Activated CD4-positive, alpha-beta T cell treated with anti-CD3 and anti-CD28 coated beads, Interleukin-2, amount 10 ng/mL, durations not matched to agents 24 days and 14 days (primary cell): ENCODE results near the gene DSCAM. TPM values are rescaled to one million over a fixed set of nuclear protein-coding genes. Genes with fewer than 3 reads are reported as not detected.

Experiments
- DNase-seq: peaks from one replicate; pipeline ENCODE4 v3.0.0; 2022
- H3K27ac Mint-ChIP-seq: one replicate; pipeline ENCODE4 v1.8.0; 2022; ENCODE audit warnings: mild to moderate bottlenecking, mixed read lengths
- H3K27me3 Mint-ChIP-seq: one replicate; pipeline ENCODE4 v1.8.0; 2022; ENCODE audit warnings: mixed read lengths
- H3K36me3 Mint-ChIP-seq: one replicate; pipeline ENCODE4 v1.8.0; 2022; ENCODE audit warnings: low read depth, mild to moderate bottlenecking, mixed read lengths
- H3K4me1 Mint-ChIP-seq: one replicate; pipeline ENCODE4 v1.8.0; 2021; ENCODE audit warnings: mixed read lengths
- H3K4me3 Mint-ChIP-seq: one replicate; pipeline ENCODE4 v1.8.0; 2022; ENCODE audit warnings: mild to moderate bottlenecking, moderate library complexity, mixed read lengths
- H3K9me3 Mint-ChIP-seq: one replicate; pipeline ENCODE4 v1.8.0; 2021; ENCODE audit warnings: mixed read lengths
- intact Hi-C: fragments of 100-400 bp; cut with micrococcal nuclease; formaldehyde crosslinking; loops from one replicate; pipeline ENCODE4 v1.15.1; 2023
- total RNA-seq: library from RNA; stranded (reverse); gene quantifications from 2 replicates; pipeline ENCODE4 v1.2.3, GENCODE V29; 2022

Gene DSCAM
- total RNA-seq, 1 donor from 2014 or later: not detected

- H3K4me1 Mint-ChIP-seq: no peaks in the 10 kb centered on the region
- H3K9me3 Mint-ChIP-seq: peaks cover 8% of the 10 kb centered on the region
- H3K36me3 Mint-ChIP-seq: no peaks in the 10 kb centered on the region
- no peak for DNase-seq
- H3K4me3 Mint-ChIP-seq: no peak overlapping the region
- no peak overlapping the region for H3K27ac Mint-ChIP-seq
- H3K27me3 Mint-ChIP-seq: no peaks in the 10 kb centered on the region
- intact Hi-C loops: no loop called here
Measured at GRCh38 chr21:39979321-39979720, 867.6 kb downstream of the DSCAM start.

GRCh38 chr21:39976800-39977199, 870.2 kb downstream of the DSCAM start:
- H3K9me3 Mint-ChIP-seq: peaks cover 8% of the 10 kb centered on the region
- H3K4me3 Mint-ChIP-seq: no peak overlapping the region
- no peak overlapping the region for H3K27ac Mint-ChIP-seq
- intact Hi-C loops: no loop called here
- no peaks in the 10 kb centered on the region for H3K4me1 Mint-ChIP-seq
- no peaks in the 10 kb centered on the region for H3K36me3 Mint-ChIP-seq
- H3K27me3 Mint-ChIP-seq: no peaks in the 10 kb centered on the region
- no peak for DNase-seq

GRCh38 chr21:39972976-39973770, 873.8 kb downstream of the DSCAM start:
- Mint-ChIP-seq H3K27ac (no peak overlapping the region), H3K4me1 (no peaks in the 10 kb centered on the region), H3K36me3 (no peaks in the 10 kb centered on the region), H3K27me3 (no peaks in the 10 kb centered on the region), H3K9me3 (peaks cover 8% of the 10 kb centered on the region), H3K4me3 (no peak overlapping the region)
- intact Hi-C loops: no loop called here
- no peak for DNase-seq

- Mint-ChIP-seq H3K9me3 (peaks cover 8% of the 10 kb centered on the region), H3K27me3 (no peaks in the 10 kb centered on the region), H3K27ac (no peak overlapping the region), H3K36me3 (no peaks in the 10 kb centered on the region), H3K4me1 (no peaks in the 10 kb centered on the region), H3K4me3 (no peak overlapping the region)
- DNase-seq: no peak
- intact Hi-C loops: no loop called here
Measured at GRCh38 chr21:39972471-39972870, 874.5 kb downstream of the DSCAM start.

GRCh38 chr21:39971956-39972355, 875.0 kb downstream of the DSCAM start:
- H3K27ac Mint-ChIP-seq: no peak overlapping the region
- no peak for DNase-seq
- H3K36me3 Mint-ChIP-seq: no peaks in the 10 kb centered on the region
- no peaks in the 10 kb centered on the region for H3K27me3 Mint-ChIP-seq
- H3K9me3 Mint-ChIP-seq: peaks cover 10% of the 10 kb centered on the region
- intact Hi-C loops: no loop called here
- H3K4me3 Mint-ChIP-seq: no peak overlapping the region
- H3K4me1 Mint-ChIP-seq: no peaks in the 10 kb centered on the region

GRCh38 chr21:39969691-39970364, 877.1 kb downstream of the DSCAM start:
- Mint-ChIP-seq H3K4me3 (no peak overlapping the region), H3K27me3 (no peaks in the 10 kb centered on the region), H3K4me1 (no peaks in the 10 kb centered on the region), H3K9me3 (peaks cover 3% of the 10 kb centered on the region), H3K36me3 (no peaks in the 10 kb centered on the region), H3K27ac (no peak overlapping the region)
- DNase-seq: no peak
- intact Hi-C loops: no loop called here

GRCh38 chr21:39968010-39968409, 878.9 kb downstream of the DSCAM start:
- H3K36me3 Mint-ChIP-seq: no peaks in the 10 kb centered on the region
- no peak for DNase-seq
- H3K27ac Mint-ChIP-seq: no peak overlapping the region
- no peaks in the 10 kb centered on the region for H3K4me1 Mint-ChIP-seq
- intact Hi-C loops: no loop called here
- H3K9me3 Mint-ChIP-seq: peaks cover 9% of the 10 kb centered on the region
- no peak overlapping the region for H3K4me3 Mint-ChIP-seq
- H3K27me3 Mint-ChIP-seq: no peaks in the 10 kb centered on the region

GRCh38 chr21:39966786-39967185, 880.2 kb downstream of the DSCAM start:
- no peaks in the 10 kb centered on the region for H3K27me3 Mint-ChIP-seq
- intact Hi-C loops: no loop called here

GRCh38 chr21:39965026-39965425, 881.9 kb downstream of the DSCAM start:
- intact Hi-C loops: no loop called here
- Mint-ChIP-seq H3K9me3 (peaks cover 20% of the 10 kb centered on the region), H3K27me3 (no peaks in the 10 kb centered on the region), H3K4me3 (no peak overlapping the region), H3K4me1 (no peaks in the 10 kb centered on the region), H3K27ac (no peak overlapping the region), H3K36me3 (no peaks in the 10 kb centered on the region)
- no peak for DNase-seq

More at GRCh38 chr21:39966786-39967185, 880.2 kb downstream of the DSCAM start:
- H3K36me3 Mint-ChIP-seq: no peaks in the 10 kb centered on the region
- H3K4me1 Mint-ChIP-seq: no peaks in the 10 kb centered on the region
- H3K4me3 Mint-ChIP-seq: no peak overlapping the region
- DNase-seq: no peak
- peaks cover 16% of the 10 kb centered on the region for H3K9me3 Mint-ChIP-seq
- H3K27ac Mint-ChIP-seq: no peak overlapping the region

GRCh38 chr21:39961251-39961650, 885.7 kb downstream of the DSCAM start:
- H3K4me3 Mint-ChIP-seq: no peak overlapping the region
- no peaks in the 10 kb centered on the region for H3K36me3 Mint-ChIP-seq
- peaks cover 24% of the 10 kb centered on the region for H3K9me3 Mint-ChIP-seq
- DNase-seq: no peak
- no peaks in the 10 kb centered on the region for H3K4me1 Mint-ChIP-seq
- H3K27me3 Mint-ChIP-seq: no peaks in the 10 kb centered on the region
- no peak overlapping the region for H3K27ac Mint-ChIP-seq
- intact Hi-C loops: no loop called here
